Measurements from ENCODE around the gene PKMYT1. TPM values are rescaled to one million over a fixed set of nuclear protein-coding genes. Genes with fewer than 3 reads are reported as not detected.

PKMYT1 gene
- polyA plus RNA-seq (2011; rRNA removed) (1.2 and 1.3 TPM in 2 replicates), polyA minus RNA-seq (2011; rRNA and poly(A)+ RNA removed) (0.48 and 1.4 TPM in 2 replicates)

- H3K27ac ChIP-seq (ENCODE audit: low read depth, low read length) = peak within 1 kb of the TSS; percentile 61
- peak; percentile 38 for DNase-seq (ENCODE audit: low read depth, low spot score)
- peak within 1 kb of the TSS; percentile 80 for H3K4me3 ChIP-seq (ENCODE audit: low read depth, low read length)
- ChIA-PET POLR2A (interaction anchor here (0.5 to 2.1 kb wide), 5 partner anchors 11 to 75 kb away, joined by 3 to 10 read pairs (median 6); partner anchors contain the start of genes PAQR4 and TNFRSF12A), CTCF (interaction anchor here (0.6 to 1.2 kb wide), 2 partner anchors 7 to 48 kb away, joined by 3 to 11 read pairs; no protein-coding TSS in a partner anchor)
- peaks cover 5% of the 10 kb centered on the region; the same call in 1 of the 2 replicates for H3K9me3 ChIP-seq (ENCODE audit: control insufficient read depth, insufficient read depth, low read length)
- H3K27me3 ChIP-seq (ENCODE audit: control insufficient read depth, insufficient read depth, low read length) = no peaks in the 10 kb centered on the region
- no peak for TF ChIP-seq CTCF (IDR thresholded peaks at IDR 0.05; ENCODE audit: low read depth, low read length)
Measured at GRCh38 chr16:2980227-2981176, at the start of gene PKMYT1. TSS of gene PKMYT1 (minus strand) at chr16:2980446. CDS start at chr16:2979657, 789 bp downstream.

GRCh38 chr16:3029491-3030221 is 49.4 kb upstream of the PKMYT1 start:
- POLR2A ChIA-PET = interaction anchor here (0.5 to 1.9 kb wide), 2 partner anchors 9 to 156 kb away, joined by 3 to 10 read pairs; partner anchors contain the start of gene TNFRSF12A
- CTCF ChIA-PET = interaction anchor here (1.0 to 2.2 kb wide), 4 partner anchors 10 to 100 kb away, joined by 3 to 12 read pairs (median 5); no protein-coding TSS in a partner anchor

GRCh38 chr16:3028716-3029319 is 48.6 kb upstream of the PKMYT1 start:
- ChIA-PET CTCF (interaction anchor here (0.6 to 2.2 kb wide), 13 partner anchors 9 to 1506 kb away, joined by 3 to 12 read pairs (median 5); no protein-coding TSS in a partner anchor), POLR2A (interaction anchor here (0.5 to 1.9 kb wide), 3 partner anchors 9 to 156 kb away, joined by 3 to 10 read pairs (median 5); partner anchors contain the start of gene TNFRSF12A)
- no peaks in the 10 kb centered on the region; the same call in 1 of the 2 replicates for H3K9me3 ChIP-seq (ENCODE audit: control insufficient read depth, insufficient read depth, low read length)
- no peak for TF ChIP-seq CTCF (IDR thresholded peaks at IDR 0.05; ENCODE audit: low read depth, low read length)
- no peak overlapping the region for H3K27ac ChIP-seq (ENCODE audit: low read depth, low read length)
- DNase-seq (ENCODE audit: low read depth, low spot score) = no peak
- no peak overlapping the region for H3K4me3 ChIP-seq (ENCODE audit: low read depth, low read length)
- peaks cover 38% of the 10 kb centered on the region for H3K27me3 ChIP-seq (ENCODE audit: control insufficient read depth, insufficient read depth, low read length)

More at GRCh38 chr16:3029491-3030221, 49.4 kb upstream of the PKMYT1 start:
- no peak overlapping the region for H3K27ac ChIP-seq (ENCODE audit: low read depth, low read length)
- no peaks in the 10 kb centered on the region; the same call in 1 of the 2 replicates for H3K9me3 ChIP-seq (ENCODE audit: control insufficient read depth, insufficient read depth, low read length)
- TF ChIP-seq CTCF (IDR thresholded peaks at IDR 0.05; ENCODE audit: low read depth, low read length) = no peak
- H3K4me3 ChIP-seq (ENCODE audit: low read depth, low read length) = peak overlapping the region; percentile 17; the same call in 1 of the 2 replicates
- H3K27me3 ChIP-seq (ENCODE audit: control insufficient read depth, insufficient read depth, low read length) = peaks cover 46% of the 10 kb centered on the region
- no peak for DNase-seq (ENCODE audit: low read depth, low spot score)

- no peak overlapping the region for H3K27ac ChIP-seq (ENCODE audit: low read depth, low read length)
- POLR2A ChIA-PET = interaction anchor here (0.5 to 1.9 kb wide), 3 partner anchors 8 to 1425 kb away, joined by 3 to 10 read pairs (median 5); partner anchors contain the start of gene TNFRSF12A
- TF ChIP-seq CTCF (IDR thresholded peaks at IDR 0.05; ENCODE audit: low read depth, low read length) = peak; percentile 62
- no peaks in the 10 kb centered on the region; the same call in 1 of the 2 replicates for H3K9me3 ChIP-seq (ENCODE audit: control insufficient read depth, insufficient read depth, low read length)
- no peak overlapping the region for H3K4me3 ChIP-seq (ENCODE audit: low read depth, low read length)
- no peak for DNase-seq (ENCODE audit: low read depth, low spot score)
- CTCF ChIA-PET = interaction anchor here (0.6 to 2.2 kb wide), 14 partner anchors 11 to 1506 kb away, joined by 3 to 12 read pairs (median 4); no protein-coding TSS in a partner anchor
- H3K27me3 ChIP-seq (ENCODE audit: control insufficient read depth, insufficient read depth, low read length) = peaks cover 32% of the 10 kb centered on the region
Measured at GRCh38 chr16:3027983-3028715, 47.9 kb upstream of the PKMYT1 start.

Data from AG04450 (cell line).